HCT116 (cell line): ENCODE data around the gene SNTG2.

Source experiments
- CTCF ChIP-seq, 3 experiments: fragments of 200-600 bp in 1 of 3; sonication (generic) in 1 of 3; IDR thresholded peaks in 2 of 3; conservative IDR thresholded peaks in 1 of 3; 2 replicates each; pipeline ENCODE4 v1.5.1; 2012 to 2017; ENCODE audit warnings: low read depth in 2 of 3, low read length in 2 of 3, antibody characterized with exemption in 1 of 3, borderline replicate concordance in 1 of 3, control low read depth in 1 of 3, mild to moderate bottlenecking in 1 of 3, mixed read lengths in 1 of 3, mixed run types in 1 of 3, moderate library complexity in 1 of 3; ENCODE audit not compliant: insufficient read depth in 1 of 3
- EZH2 ChIP-seq: fragments of 200-600 bp; sonication (generic); IDR thresholded peaks from 2 replicates; pipeline ENCODE4 v1.6.1; 2017; ENCODE audit warnings: antibody characterized with exemption, mixed run types
- FOSL1 ChIP-seq: IDR thresholded peaks from 2 replicates; pipeline ENCODE4 v1.6.1; 2012; ENCODE audit warnings: low read depth
- POLR2A ChIP-seq: IDR thresholded peaks from 2 replicates; pipeline ENCODE4 v1.7.0; 2011; ENCODE audit warnings: borderline replicate concordance; ENCODE audit not compliant: insufficient read depth, insufficient read length; ENCODE audit errors: extremely low read depth
- POLR2AphosphoS5 ChIP-seq: IDR thresholded peaks from 2 replicates; pipeline ENCODE4 v1.6.1; 2011; ENCODE audit warnings: mild to moderate bottlenecking, low read depth, low read length, moderate library complexity
- ZNF274 ChIP-seq: fragments of 200-500 bp; sonication (Bioruptor generic); IDR thresholded peaks from 2 replicates; pipeline ENCODE4 v1.6.1; 2014; ENCODE audit warnings: mild to moderate bottlenecking, low read depth, low read length, inconsistent platforms

GRCh38 chr2:1350111-1350510 is 399.5 kb downstream of the SNTG2 start:
- no peak for TF ChIP-seq ZNF274
- no peak for TF ChIP-seq POLR2A
- TF ChIP-seq CTCF (IDR thresholded peaks at IDR 0.05 in 2 of 3, conservative IDR thresholded peaks at IDR 0.05 in 1 of 3; ENCODE audit: borderline replicate concordance in 1 of 3, insufficient read depth in 1 of 3, low read depth in 2 of 3, low read length in 2 of 3), result no peak
- TF ChIP-seq EZH2, result no peak
- TF ChIP-seq POLR2AphosphoS5, result no peak
- no peak for TF ChIP-seq FOSL1
